ENCODE results near the gene NOP9. TPM values are rescaled to one million over a fixed set of nuclear protein-coding genes. Genes with fewer than 3 reads are reported as not detected.

Gene NOP9, protein sequence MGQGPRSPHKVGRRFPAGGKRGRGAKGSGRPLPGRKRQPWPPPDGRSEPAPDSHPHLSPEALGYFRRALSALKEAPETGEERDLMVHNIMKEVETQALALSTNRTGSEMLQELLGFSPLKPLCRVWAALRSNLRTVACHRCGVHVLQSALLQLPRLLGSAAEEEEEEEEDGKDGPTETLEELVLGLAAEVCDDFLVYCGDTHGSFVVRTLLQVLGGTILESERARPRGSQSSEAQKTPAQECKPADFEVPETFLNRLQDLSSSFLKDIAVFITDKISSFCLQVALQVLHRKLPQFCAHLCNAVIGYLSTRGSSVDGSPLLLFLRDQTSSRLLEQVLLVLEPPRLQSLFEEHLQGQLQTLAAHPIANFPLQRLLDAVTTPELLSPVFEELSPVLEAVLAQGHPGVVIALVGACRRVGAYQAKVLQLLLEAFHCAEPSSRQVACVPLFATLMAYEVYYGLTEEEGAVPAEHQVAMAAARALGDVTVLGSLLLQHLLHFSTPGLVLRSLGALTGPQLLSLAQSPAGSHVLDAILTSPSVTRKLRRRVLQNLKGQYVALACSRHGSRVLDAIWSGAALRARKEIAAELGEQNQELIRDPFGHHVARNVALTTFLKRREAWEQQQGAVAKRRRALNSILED
- 1.6 TPM for polyA plus RNA-seq

- H3K27ac Mint-ChIP-seq, result peak within 1 kb of the TSS; percentile 82 to 98 (median 97)
- no peaks in the 10 kb centered on the region for H3K27me3 Mint-ChIP-seq
- H3K36me3 Mint-ChIP-seq, result peaks cover 3% of the 10 kb centered on the region
- H3K4me1 Mint-ChIP-seq, result peaks cover 27 to 39% (median 35%) of the 10 kb centered on the region in 3 donors
- H3K9me3 Mint-ChIP-seq, result no peaks in the 10 kb centered on the region
- peak within 1 kb of the TSS; percentile 87 to 99 (median 94) for H3K4me3 Mint-ChIP-seq
These were observed at the start of gene NOP9, which contains the start of gene DHRS1 for GRCh38 chr14:24299255-24300191. NOP9 (plus strand) TSS chr14:24299850; CDS start chr14:24299955, 105 bp downstream. DHRS1 (minus strand) TSS chr14:24299780; CDS start chr14:24299106, 674 bp downstream.

DNA sequence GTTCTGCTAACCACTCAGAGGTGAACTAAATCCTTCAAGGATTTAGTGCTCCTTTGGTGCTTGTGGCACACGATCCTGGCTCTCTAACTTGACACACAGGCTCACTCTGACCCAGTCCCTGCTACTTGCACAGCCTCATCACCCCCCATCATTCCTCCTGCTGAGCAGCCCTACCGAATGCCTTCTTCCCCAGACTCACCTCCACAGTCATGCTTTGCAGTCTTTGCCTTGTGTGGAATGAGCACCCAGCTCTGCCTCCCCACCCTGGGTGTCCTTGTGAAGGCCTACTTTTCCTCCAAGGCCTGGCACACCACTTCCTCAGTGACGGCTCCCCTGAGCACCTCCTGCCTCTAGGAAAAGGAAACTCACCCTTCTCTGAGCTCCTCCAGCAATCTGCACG is 49.3 kb upstream of the NOP9 start:
- H3K9me3 Mint-ChIP-seq, result no peaks in the 10 kb centered on the region
- no peaks in the 10 kb centered on the region for H3K27me3 Mint-ChIP-seq
- peaks cover 10 to 14% (median 11%) of the 10 kb centered on the region in 3 donors for H3K4me1 Mint-ChIP-seq
- peak overlapping the region in 1 of 4 donors; percentile 46 for H3K4me3 Mint-ChIP-seq
- H3K36me3 Mint-ChIP-seq, result peaks cover 2% of the 10 kb centered on the region
- no peak overlapping the region for H3K27ac Mint-ChIP-seq

DNA sequence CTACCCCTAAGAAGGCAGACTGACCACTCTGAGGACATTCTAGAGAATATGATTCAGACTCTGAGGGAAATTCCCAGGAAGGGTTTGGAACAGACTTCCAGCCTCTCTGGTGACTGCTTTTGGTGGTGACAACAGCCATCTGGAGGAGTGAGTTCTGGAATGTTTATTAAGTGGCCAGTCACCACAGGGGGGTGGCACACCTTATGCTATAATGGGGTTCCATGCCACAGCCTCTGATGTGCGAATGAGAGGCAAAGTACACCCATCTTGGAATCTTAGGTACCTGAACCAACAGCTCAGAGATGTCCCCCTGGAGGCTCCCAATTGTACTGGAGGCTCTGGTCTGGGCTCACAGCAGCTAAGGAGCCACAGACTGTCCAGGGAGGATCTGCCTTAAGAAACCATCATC is 47.8 kb upstream of the NOP9 start:
- no peaks in the 10 kb centered on the region for H3K27me3 Mint-ChIP-seq
- H3K9me3 Mint-ChIP-seq, result no peaks in the 10 kb centered on the region
- no peak overlapping the region for H3K4me3 Mint-ChIP-seq
- H3K27ac Mint-ChIP-seq, result peak overlapping the region in 1 of 3 donors; percentile 36
- H3K36me3 Mint-ChIP-seq, result peaks cover 2% of the 10 kb centered on the region
- H3K4me1 Mint-ChIP-seq, result peaks cover 7 to 10% (median 8%) of the 10 kb centered on the region in 3 donors

GRCh38 chr14:24252289-24253124 is 47.1 kb upstream of the NOP9 start:
- Mint-ChIP-seq H3K36me3 (peaks cover 2% of the 10 kb centered on the region), H3K27ac (no peak overlapping the region), H3K4me1 (peaks cover 4 to 7% (median 5%) of the 10 kb centered on the region in 3 donors), H3K4me3 (no peak overlapping the region), H3K9me3 (no peaks in the 10 kb centered on the region), H3K27me3 (no peaks in the 10 kb centered on the region)

DNA sequence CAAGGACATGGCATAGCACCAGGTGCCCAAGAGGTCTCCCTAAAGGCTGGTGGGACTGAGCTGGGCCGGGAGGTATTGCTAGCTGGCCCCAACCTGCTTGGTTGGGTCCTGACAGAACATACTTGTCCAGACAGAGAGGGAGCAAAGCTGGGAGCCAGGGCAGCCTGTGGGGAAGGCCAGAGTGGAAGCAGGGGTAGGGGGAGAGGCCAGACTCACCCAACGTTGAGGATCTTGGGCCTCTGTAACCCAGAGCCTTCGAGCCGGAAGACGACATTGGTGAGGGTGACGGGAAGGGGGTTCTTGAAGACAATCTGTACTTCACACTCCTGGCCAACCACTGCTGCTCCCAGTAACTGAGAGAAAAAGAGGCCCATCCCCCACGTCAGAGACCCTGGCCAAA is 45.7 kb upstream of the NOP9 start:
- Mint-ChIP-seq H3K36me3 (peaks cover 2% of the 10 kb centered on the region), H3K27me3 (no peaks in the 10 kb centered on the region), H3K27ac (no peak overlapping the region), H3K4me1 (peaks cover 0 to 2% (median 1%) of the 10 kb centered on the region in 3 donors), H3K9me3 (no peaks in the 10 kb centered on the region), H3K4me3 (no peak overlapping the region)

- peaks cover under 1% of the 10 kb centered on the region for H3K36me3 Mint-ChIP-seq
- no peaks in the 10 kb centered on the region for H3K9me3 Mint-ChIP-seq
- no peaks in the 10 kb centered on the region for H3K27me3 Mint-ChIP-seq
- H3K4me3 Mint-ChIP-seq, result no peak overlapping the region
- H3K27ac Mint-ChIP-seq, result no peak overlapping the region
- peaks cover 0 to 2% (median 1%) of the 10 kb centered on the region in 3 donors for H3K4me1 Mint-ChIP-seq
These were observed 44.8 kb upstream of the NOP9 start for GRCh38 chr14:24254630-24255392.

GRCh38 chr14:24255438-24255837 is 44.2 kb upstream of the NOP9 start:
- no peak overlapping the region for H3K4me3 Mint-ChIP-seq
- H3K36me3 Mint-ChIP-seq, result no peaks in the 10 kb centered on the region
- no peaks in the 10 kb centered on the region for H3K27me3 Mint-ChIP-seq
- peaks cover 0 to 2% (median 1%) of the 10 kb centered on the region in 3 donors for H3K4me1 Mint-ChIP-seq
- no peak overlapping the region for H3K27ac Mint-ChIP-seq
- H3K9me3 Mint-ChIP-seq, result no peaks in the 10 kb centered on the region

- no peak overlapping the region for H3K27ac Mint-ChIP-seq
- H3K9me3 Mint-ChIP-seq, result no peaks in the 10 kb centered on the region
- H3K36me3 Mint-ChIP-seq, result no peaks in the 10 kb centered on the region
- no peaks in the 10 kb centered on the region for H3K27me3 Mint-ChIP-seq
- H3K4me3 Mint-ChIP-seq, result no peak overlapping the region
- H3K4me1 Mint-ChIP-seq, result peaks cover 0 to 2% (median 0%) of the 10 kb centered on the region in 3 donors
These were observed 43.5 kb upstream of the NOP9 start for GRCh38 chr14:24255931-24256711.

GRCh38 chr14:24256960-24257359 is 42.7 kb upstream of the NOP9 start:
- peak overlapping the region in 1 of 4 donors; percentile 69 for H3K4me3 Mint-ChIP-seq
- no peaks in the 10 kb centered on the region for H3K9me3 Mint-ChIP-seq
- H3K36me3 Mint-ChIP-seq, result no peaks in the 10 kb centered on the region
- H3K27me3 Mint-ChIP-seq, result no peaks in the 10 kb centered on the region
- peaks cover 0 to 2% (median 0%) of the 10 kb centered on the region in 3 donors for H3K4me1 Mint-ChIP-seq
- no peak overlapping the region for H3K27ac Mint-ChIP-seq

- Mint-ChIP-seq H3K9me3 (no peaks in the 10 kb centered on the region), H3K4me3 (no peak overlapping the region), H3K27me3 (no peaks in the 10 kb centered on the region), H3K4me1 (peaks cover 0 to 2% (median 0%) of the 10 kb centered on the region in 3 donors), H3K36me3 (peaks cover 3% of the 10 kb centered on the region), H3K27ac (no peak overlapping the region)
These were observed 41.5 kb upstream of the NOP9 start for GRCh38 chr14:24258119-24258518.

- H3K27ac Mint-ChIP-seq, result no peak overlapping the region
- H3K27me3 Mint-ChIP-seq, result no peaks in the 10 kb centered on the region
- H3K9me3 Mint-ChIP-seq, result no peaks in the 10 kb centered on the region
- peaks cover 3% of the 10 kb centered on the region for H3K36me3 Mint-ChIP-seq
- H3K4me3 Mint-ChIP-seq, result peak overlapping the region in 1 of 4 donors; percentile 61
- H3K4me1 Mint-ChIP-seq, result peaks cover 0 to 2% (median 0%) of the 10 kb centered on the region in 3 donors
These were observed 40.9 kb upstream of the NOP9 start for GRCh38 chr14:24258548-24259265.

DNA sequence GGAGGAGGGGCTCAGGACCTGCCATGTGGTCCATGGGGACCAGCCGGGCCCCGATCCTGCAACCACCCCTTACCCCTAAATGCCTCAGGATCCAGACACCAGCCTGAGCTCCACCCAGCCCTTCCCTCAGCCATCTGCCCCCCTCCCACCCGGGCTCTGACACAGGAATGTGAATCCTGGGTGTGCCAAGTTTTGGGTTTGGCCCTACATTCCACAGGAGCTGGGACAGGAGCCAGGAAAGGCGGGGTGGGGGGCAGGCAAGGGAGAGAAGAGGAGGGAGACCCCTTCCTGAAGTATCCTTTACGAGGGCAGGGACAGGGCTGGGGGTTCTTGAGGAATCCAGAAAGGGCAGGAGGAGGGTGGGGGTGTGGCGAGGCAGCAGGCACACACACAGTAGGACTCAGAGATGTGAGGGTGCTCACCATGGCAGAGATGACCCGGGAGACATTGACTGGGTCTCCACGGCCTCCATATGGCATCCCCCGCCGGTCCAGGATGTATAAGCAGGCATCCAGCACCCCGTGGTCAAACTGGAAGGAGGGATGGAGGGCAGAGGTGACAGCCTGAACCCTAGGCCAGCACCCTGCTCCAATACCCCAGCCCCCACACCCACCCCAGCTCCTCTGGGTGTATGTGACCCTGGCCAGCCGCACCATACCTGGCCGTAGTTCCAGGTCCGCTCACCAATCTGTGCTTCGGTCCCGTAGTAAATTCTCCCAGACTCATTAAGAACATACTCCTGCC is 40.2 kb upstream of the NOP9 start:
- H3K27me3 Mint-ChIP-seq, result no peaks in the 10 kb centered on the region
- H3K27ac Mint-ChIP-seq, result no peak overlapping the region
- H3K4me1 Mint-ChIP-seq, result peaks cover 0 to 2% (median 0%) of the 10 kb centered on the region in 3 donors
- H3K36me3 Mint-ChIP-seq, result peaks cover 3% of the 10 kb centered on the region
- no peak overlapping the region for H3K4me3 Mint-ChIP-seq
- no peaks in the 10 kb centered on the region for H3K9me3 Mint-ChIP-seq

All from IgD-negative memory B cell (primary cell).